CD4-positive, alpha-beta T cell (primary cell): ENCODE results near the gene MCTP1. TPM values are rescaled to one million over a fixed set of nuclear protein-coding genes. Genes with fewer than 3 reads are reported as not detected.

Source experiments
- ATAC-seq: fragments of 200-7000 bp; cut with Tn5 transposase; one replicate; pipeline ENCODE4 v1.10.0; 2022; ENCODE audit warnings: mild to moderate bottlenecking; ENCODE audit not compliant: poor library complexity
- CTCF ChIA-PET: fragments of 350-600 bp; sonication (Branson Sonifier 250); formaldehyde crosslinking; loops from one replicate; lab custom pipeline; 2021; ENCODE audit warnings: antibody characterized with exemption, inconsistent platforms; lab: Charles Lee
- POLR2A ChIA-PET: fragments of 350-600 bp; sonication (Branson Sonifier 250); formaldehyde crosslinking; loops from one replicate; lab custom pipeline; 2021; ENCODE audit warnings: antibody characterized with exemption, inconsistent platforms; lab: Charles Lee
- DNase-seq, 14 experiments: peaks; one replicate each; pipeline ENCODE4 v3.0.0-alpha.2; 2013 to 2020; ENCODE audit warnings: mixed read lengths in 2 of 14
- H3K27ac ChIP-seq, 2 donors: one replicate each; pipeline versions ENCODE4 v1.5.1 to v1.7.0; 2013; ENCODE audit warnings: low read length in 2 of 2, low read depth in 1 of 2, mild to moderate bottlenecking in 1 of 2
- H3K27me3 ChIP-seq, 2 experiments: 1 replicate in 1 of 2; 2 replicates in 1 of 2; pipeline versions ENCODE4 v1.6.1 to v1.7.0; 2013; ENCODE audit warnings: low read length in 2 of 2, control low read depth in 1 of 2, mild to moderate bottlenecking in 1 of 2, moderate library complexity in 1 of 2; ENCODE audit not compliant: insufficient read depth in 2 of 2, control insufficient read depth in 1 of 2
- H3K36me3 ChIP-seq: one replicate; pipeline ENCODE4 v1.6.1; 2013; ENCODE audit warnings: low read length, control low read depth; ENCODE audit not compliant: insufficient read depth
- H3K4me1 ChIP-seq: one replicate; pipeline ENCODE4 v1.6.1; 2013; ENCODE audit warnings: low read length, control low read depth; ENCODE audit not compliant: insufficient read depth
- H3K4me3 ChIP-seq: one replicate; pipeline ENCODE4 v1.5.1; 2013; ENCODE audit warnings: mild to moderate bottlenecking, low read length, moderate library complexity
- H3K9me3 ChIP-seq, 2 experiments: 1 replicate in 1 of 2; 2 replicates in 1 of 2; pipeline versions ENCODE4 v1.6.1 to v1.7.0; 2013; ENCODE audit warnings: low read length in 2 of 2, mild to moderate bottlenecking in 2 of 2, control low read depth in 1 of 2, moderate library complexity in 1 of 2; ENCODE audit not compliant: control insufficient read depth in 1 of 2, insufficient read depth in 1 of 2
- H3K27ac Mint-ChIP-seq: one replicate; pipeline ENCODE4 v1.8.0; 2020; ENCODE audit warnings: mixed read lengths
- H3K27me3 Mint-ChIP-seq: one replicate; pipeline ENCODE4 v1.8.0; 2021; ENCODE audit warnings: mixed read lengths
- H3K36me3 Mint-ChIP-seq: one replicate; pipeline ENCODE4 v1.8.0; 2021; ENCODE audit warnings: low read depth, mixed read lengths
- H3K4me1 Mint-ChIP-seq: one replicate; pipeline ENCODE4 v1.8.0; 2021; ENCODE audit warnings: low read depth, mixed read lengths
- H3K4me3 Mint-ChIP-seq: one replicate; pipeline ENCODE4 v1.8.0; 2020; ENCODE audit warnings: mild to moderate bottlenecking, mixed read lengths
- H3K9me3 Mint-ChIP-seq: one replicate; pipeline ENCODE4 v1.8.0; 2020; ENCODE audit warnings: mixed read lengths
- intact Hi-C, 2 experiments: fragments of 100-400 bp; cut with DNase I in 1 of 2; cut with micrococcal nuclease in 1 of 2; formaldehyde crosslinking; loops; one replicate each; pipeline versions ENCODE4 v1.15.1 to v1.9.0; 2023 to 2025; cut with DNase I, micrococcal nuclease
- total RNA-seq, 174 experiments: library from RNA in 2 of 174; stranded (reverse) in 2 of 174; gene quantifications; one replicate each; pipeline ENCODE4 v1.2.3 and lab custom pipeline; 2021 to 2026
- TF ChIP-seq, protein P1 (sequence below): fragments of 200-600 bp; IDR thresholded peaks from one replicate; pipeline ENCODE4 v1.8.0; 2022; ENCODE audit warnings: antibody characterized with exemption, mild to moderate bottlenecking

Gene MCTP1
- total RNA-seq, 2 experiments from 2014 or later: 2.1 to 2.7 TPM

GRCh38 chr5:95142145-95142544, 142.7 kb downstream of the MCTP1 start:
- Histone ChIP-seq H3K4me1 (no peaks in the 10 kb centered on the region), H3K4me3 (no peak overlapping the region), H3K27me3 (no peaks in the 10 kb centered on the region), H3K36me3 (no peaks in the 10 kb centered on the region), H3K9me3 (peaks cover 0 to 3% of the 10 kb centered on the region in 2 experiments), H3K27ac (no peak overlapping the region)
- no peaks in the 10 kb centered on the region for H3K4me1 Mint-ChIP-seq
- CTCF ChIA-PET: no interaction called here
- H3K27me3 Mint-ChIP-seq: no peaks in the 10 kb centered on the region
- no peaks in the 10 kb centered on the region for H3K36me3 Mint-ChIP-seq
- DNase-seq: no peak
- H3K27ac Mint-ChIP-seq: no peak overlapping the region
- no peak overlapping the region for H3K4me3 Mint-ChIP-seq
- H3K9me3 Mint-ChIP-seq: no peaks in the 10 kb centered on the region
- no peak for ATAC-seq
- TF ChIP-seq, protein P1, sequence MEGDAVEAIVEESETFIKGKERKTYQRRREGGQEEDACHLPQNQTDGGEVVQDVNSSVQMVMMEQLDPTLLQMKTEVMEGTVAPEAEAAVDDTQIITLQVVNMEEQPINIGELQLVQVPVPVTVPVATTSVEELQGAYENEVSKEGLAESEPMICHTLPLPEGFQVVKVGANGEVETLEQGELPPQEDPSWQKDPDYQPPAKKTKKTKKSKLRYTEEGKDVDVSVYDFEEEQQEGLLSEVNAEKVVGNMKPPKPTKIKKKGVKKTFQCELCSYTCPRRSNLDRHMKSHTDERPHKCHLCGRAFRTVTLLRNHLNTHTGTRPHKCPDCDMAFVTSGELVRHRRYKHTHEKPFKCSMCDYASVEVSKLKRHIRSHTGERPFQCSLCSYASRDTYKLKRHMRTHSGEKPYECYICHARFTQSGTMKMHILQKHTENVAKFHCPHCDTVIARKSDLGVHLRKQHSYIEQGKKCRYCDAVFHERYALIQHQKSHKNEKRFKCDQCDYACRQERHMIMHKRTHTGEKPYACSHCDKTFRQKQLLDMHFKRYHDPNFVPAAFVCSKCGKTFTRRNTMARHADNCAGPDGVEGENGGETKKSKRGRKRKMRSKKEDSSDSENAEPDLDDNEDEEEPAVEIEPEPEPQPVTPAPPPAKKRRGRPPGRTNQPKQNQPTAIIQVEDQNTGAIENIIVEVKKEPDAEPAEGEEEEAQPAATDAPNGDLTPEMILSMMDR: no peak
- POLR2A ChIA-PET: no interaction called here
- intact Hi-C loops: no loop called here

GRCh38 chr5:95141141-95141540, 143.8 kb downstream of the MCTP1 start:
- intact Hi-C loops: no loop called here
- no peaks in the 10 kb centered on the region for H3K4me1 ChIP-seq
- POLR2A ChIA-PET: no interaction called here
- ATAC-seq: no peak
- H3K4me1 Mint-ChIP-seq: no peaks in the 10 kb centered on the region
- no peaks in the 10 kb centered on the region for H3K9me3 Mint-ChIP-seq
- H3K9me3 ChIP-seq: no peaks in the 10 kb centered on the region
- TF ChIP-seq, protein P1: no peak
- no peak for DNase-seq
- no peak overlapping the region for H3K4me3 ChIP-seq
- H3K36me3 ChIP-seq: no peaks in the 10 kb centered on the region
- no peak overlapping the region for H3K4me3 Mint-ChIP-seq
- H3K27me3 Mint-ChIP-seq: no peaks in the 10 kb centered on the region
- CTCF ChIA-PET: interaction anchor here (0.7 kb wide), 1 partner anchor 20 kb away, joined by 3 read pairs; no protein-coding TSS in a partner anchor
- H3K36me3 Mint-ChIP-seq: no peaks in the 10 kb centered on the region
- H3K27me3 ChIP-seq: no peaks in the 10 kb centered on the region
- H3K27ac Mint-ChIP-seq: no peak overlapping the region
- no peak overlapping the region for H3K27ac ChIP-seq

GRCh38 chr5:95134326-95134725, 150.6 kb downstream of the MCTP1 start:
- no peaks in the 10 kb centered on the region for H3K36me3 ChIP-seq
- H3K27me3 Mint-ChIP-seq: no peaks in the 10 kb centered on the region
- no peak overlapping the region for H3K4me3 ChIP-seq
- ATAC-seq: no peak
- no peaks in the 10 kb centered on the region for H3K9me3 Mint-ChIP-seq
- H3K27ac Mint-ChIP-seq: no peak overlapping the region
- ChIA-PET POLR2A (no interaction called here), CTCF (no interaction called here)
- H3K27me3 ChIP-seq: no peaks in the 10 kb centered on the region
- no peaks in the 10 kb centered on the region for H3K4me1 Mint-ChIP-seq
- H3K4me3 Mint-ChIP-seq: no peak overlapping the region
- TF ChIP-seq, protein P1: no peak
- no peak overlapping the region for H3K27ac ChIP-seq
- no peaks in the 10 kb centered on the region for H3K4me1 ChIP-seq
- no peak for DNase-seq
- no peaks in the 10 kb centered on the region for H3K36me3 Mint-ChIP-seq
- peaks cover 0 to 4% of the 10 kb centered on the region in 2 experiments for H3K9me3 ChIP-seq
- intact Hi-C loops: no loop called here
